ENCODE data around the gene PEAR1.

GRCh38 chr1:156882543-156882942 is 11.0 kb upstream of the PEAR1 start:
- TF ChIP-seq EZH2 (IDR thresholded peaks at IDR 0.05; ENCODE audit: borderline replicate concordance, low read depth, low read length, severe bottlenecking) (no peak), CTCF (IDR thresholded peaks at IDR 0.05; ENCODE audit: borderline replicate concordance, extremely low read depth, low read length, poor library complexity, severe bottlenecking) (no peak)
